Measurements from ENCODE around the gene WARS2. TPM values are rescaled to one million over a fixed set of nuclear protein-coding genes. Genes with fewer than 3 reads are reported as not detected.

WARS2 gene
- total and polyA plus RNA-seq, 2 donors from 2014 or later = 13.9 to 14.8 TPM

DNA sequence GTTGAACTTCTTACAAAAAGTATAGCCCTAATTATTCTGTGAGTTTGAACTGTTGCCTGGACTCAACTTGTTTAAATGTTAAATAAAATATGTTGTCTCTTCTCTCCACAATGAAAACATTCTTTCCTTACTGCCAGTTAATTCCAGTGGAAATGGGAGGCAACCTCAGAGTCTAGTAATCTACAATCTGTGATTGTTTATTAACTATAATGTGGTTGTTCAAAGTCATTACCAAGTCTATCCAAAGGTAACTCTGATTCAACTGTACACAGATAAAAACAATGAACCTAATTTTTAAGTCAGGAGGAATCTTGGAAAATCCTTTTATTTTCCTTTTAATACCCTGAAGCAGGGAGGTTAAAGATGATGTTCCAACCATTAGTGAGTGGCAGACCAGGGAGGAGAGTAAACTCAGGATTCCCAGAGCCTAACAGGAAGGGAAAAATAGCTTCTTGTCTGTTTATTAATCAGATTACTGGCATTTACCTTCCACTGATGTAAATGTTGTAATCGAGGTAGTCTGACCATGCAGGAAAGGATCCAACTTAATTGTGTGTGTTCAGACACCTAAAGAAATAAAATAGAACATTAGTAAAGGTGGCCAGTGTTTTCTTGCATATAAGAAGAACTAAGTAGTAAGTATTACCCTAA, 95.2 kb downstream of the WARS2 start:
- TF ChIP-seq, protein P1, sequence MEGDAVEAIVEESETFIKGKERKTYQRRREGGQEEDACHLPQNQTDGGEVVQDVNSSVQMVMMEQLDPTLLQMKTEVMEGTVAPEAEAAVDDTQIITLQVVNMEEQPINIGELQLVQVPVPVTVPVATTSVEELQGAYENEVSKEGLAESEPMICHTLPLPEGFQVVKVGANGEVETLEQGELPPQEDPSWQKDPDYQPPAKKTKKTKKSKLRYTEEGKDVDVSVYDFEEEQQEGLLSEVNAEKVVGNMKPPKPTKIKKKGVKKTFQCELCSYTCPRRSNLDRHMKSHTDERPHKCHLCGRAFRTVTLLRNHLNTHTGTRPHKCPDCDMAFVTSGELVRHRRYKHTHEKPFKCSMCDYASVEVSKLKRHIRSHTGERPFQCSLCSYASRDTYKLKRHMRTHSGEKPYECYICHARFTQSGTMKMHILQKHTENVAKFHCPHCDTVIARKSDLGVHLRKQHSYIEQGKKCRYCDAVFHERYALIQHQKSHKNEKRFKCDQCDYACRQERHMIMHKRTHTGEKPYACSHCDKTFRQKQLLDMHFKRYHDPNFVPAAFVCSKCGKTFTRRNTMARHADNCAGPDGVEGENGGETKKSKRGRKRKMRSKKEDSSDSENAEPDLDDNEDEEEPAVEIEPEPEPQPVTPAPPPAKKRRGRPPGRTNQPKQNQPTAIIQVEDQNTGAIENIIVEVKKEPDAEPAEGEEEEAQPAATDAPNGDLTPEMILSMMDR (IDR thresholded peaks at IDR 0.05; ENCODE audit: borderline replicate concordance, extremely low read depth, insufficient read depth) = no peak
- DNase-seq (peak in 2 of 5 donors; percentile 15 to 34), FAIRE-seq (peak; percentile 93)
- no peak overlapping the region for H3K4me3 ChIP-seq (ENCODE audit: low read length in 3 of 3)
- no peaks in the 10 kb centered on the region for H3K27me3 ChIP-seq (ENCODE audit: control insufficient read depth, insufficient read depth, low read length)
- no peak overlapping the region for H3K27ac ChIP-seq (ENCODE audit: low read depth in 2 of 2, low read length in 2 of 2)
- no peaks in the 10 kb centered on the region for H3K9me3 ChIP-seq (ENCODE audit: control insufficient read depth in 2 of 3, insufficient read depth in 1 of 3, low read length in 3 of 3)
- peaks cover 0 to 7% (median 2%) of the 10 kb centered on the region in 3 donors for H3K4me1 ChIP-seq (ENCODE audit: control insufficient read depth in 2 of 3, insufficient read depth in 2 of 3, low read depth in 1 of 3, low read length in 3 of 3)
- intact Hi-C loops (cut with DNase I) = no loop called here
- no peak overlapping the region for H3K9ac ChIP-seq (ENCODE audit: low read length in 3 of 3)
- no peaks in the 10 kb centered on the region for H3K36me3 ChIP-seq (ENCODE audit: control insufficient read depth in 2 of 3, insufficient read depth in 3 of 3, low read length in 3 of 3)

DNA sequence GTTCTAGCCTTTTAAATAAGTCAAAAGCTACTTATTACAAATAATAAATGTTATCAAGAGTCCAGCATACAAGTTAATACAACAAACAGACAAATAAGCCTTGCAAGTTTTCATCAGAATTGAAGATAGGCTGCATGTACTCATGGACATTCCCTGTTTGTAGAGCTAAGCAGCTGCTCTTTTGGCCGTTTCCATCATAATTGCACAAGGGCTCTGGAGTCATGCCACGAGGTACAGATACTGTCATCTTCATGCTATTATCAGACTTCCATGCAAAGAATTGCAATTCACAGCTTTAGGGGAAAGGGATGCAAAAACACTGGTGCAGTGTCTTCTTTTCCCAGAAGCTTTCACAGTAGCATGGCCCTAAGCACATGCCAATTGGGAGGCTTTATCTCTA, 99.5 kb downstream of the WARS2 start:
- Histone ChIP-seq H3K4me1 (ENCODE audit: control insufficient read depth in 2 of 3, insufficient read depth in 2 of 3, low read depth in 1 of 3, low read length in 3 of 3) (peaks cover 0 to 7% (median 2%) of the 10 kb centered on the region in 3 donors), H3K4me3 (ENCODE audit: low read length in 3 of 3) (no peak overlapping the region), H3K36me3 (ENCODE audit: control insufficient read depth in 2 of 3, insufficient read depth in 3 of 3, low read length in 3 of 3) (no peaks in the 10 kb centered on the region), H3K27ac (ENCODE audit: low read depth in 2 of 2, low read length in 2 of 2) (no peak overlapping the region), H3K27me3 (ENCODE audit: control insufficient read depth, insufficient read depth, low read length) (no peaks in the 10 kb centered on the region), H3K9ac (ENCODE audit: low read length in 3 of 3) (no peak overlapping the region), H3K9me3 (ENCODE audit: control insufficient read depth in 2 of 3, insufficient read depth in 1 of 3, low read length in 3 of 3) (no peaks in the 10 kb centered on the region)
- intact Hi-C loops (cut with DNase I) = no loop called here
- DNase-seq (no peak), FAIRE-seq (no peak)
- TF ChIP-seq, protein P1 (IDR thresholded peaks at IDR 0.05; ENCODE audit: borderline replicate concordance, extremely low read depth, insufficient read depth) = no peak

- H3K36me3 ChIP-seq (ENCODE audit: control insufficient read depth in 2 of 3, insufficient read depth in 3 of 3, low read length in 3 of 3) = no peaks in the 10 kb centered on the region
- peaks cover 0 to 5% (median 2%) of the 10 kb centered on the region in 3 donors for H3K4me1 ChIP-seq (ENCODE audit: control insufficient read depth in 2 of 3, insufficient read depth in 2 of 3, low read depth in 1 of 3, low read length in 3 of 3)
- intact Hi-C loops (cut with DNase I) = no loop called here
- DNase-seq (no peak), FAIRE-seq (no peak)
- H3K27me3 ChIP-seq (ENCODE audit: control insufficient read depth, insufficient read depth, low read length) = no peaks in the 10 kb centered on the region
- H3K9ac ChIP-seq (ENCODE audit: low read length in 3 of 3) = no peak overlapping the region
- TF ChIP-seq, protein P1 (IDR thresholded peaks at IDR 0.05; ENCODE audit: borderline replicate concordance, extremely low read depth, insufficient read depth) = no peak
- no peak overlapping the region for H3K4me3 ChIP-seq (ENCODE audit: low read length in 3 of 3)
- no peak overlapping the region for H3K27ac ChIP-seq (ENCODE audit: low read depth in 2 of 2, low read length in 2 of 2)
- no peaks in the 10 kb centered on the region for H3K9me3 ChIP-seq (ENCODE audit: control insufficient read depth in 2 of 3, insufficient read depth in 1 of 3, low read length in 3 of 3)
Observed at GRCh38 chr1:119040489-119040888, 100.0 kb downstream of the WARS2 start.

GRCh38 chr1:119038363-119038762, 102.1 kb downstream of the WARS2 start:
- intact Hi-C loops (cut with DNase I) = no loop called here
- Histone ChIP-seq H3K4me1 (ENCODE audit: control insufficient read depth in 2 of 3, insufficient read depth in 2 of 3, low read depth in 1 of 3, low read length in 3 of 3) (no peaks in the 10 kb centered on the region), H3K4me3 (ENCODE audit: low read length in 3 of 3) (no peak overlapping the region)

More at GRCh38 chr1:119038363-119038762, 102.1 kb downstream of the WARS2 start:
- TF ChIP-seq, protein P1 (IDR thresholded peaks at IDR 0.05; ENCODE audit: borderline replicate concordance, extremely low read depth, insufficient read depth) = no peak
- no peak overlapping the region for H3K27ac ChIP-seq (ENCODE audit: low read depth in 2 of 2, low read length in 2 of 2)
- H3K9ac ChIP-seq (ENCODE audit: low read length in 3 of 3) = no peak overlapping the region
- H3K9me3 ChIP-seq (ENCODE audit: control insufficient read depth in 2 of 3, insufficient read depth in 1 of 3, low read length in 3 of 3) = no peaks in the 10 kb centered on the region
- no peak for DNase-seq
- no peaks in the 10 kb centered on the region for H3K27me3 ChIP-seq (ENCODE audit: control insufficient read depth, insufficient read depth, low read length)
- FAIRE-seq = no peak
- H3K36me3 ChIP-seq (ENCODE audit: control insufficient read depth in 2 of 3, insufficient read depth in 3 of 3, low read length in 3 of 3) = no peaks in the 10 kb centered on the region
